Stimulated activated effector memory CD8-positive, alpha-beta T cell treated with anti-CD3 and anti-CD28 coated beads, Interleukin-12 subunit alpha, Interleukin-12 subunit beta, amount 100 ng/mL, for 72 hours (primary cell): ENCODE data around the gene CLDN4.
A peak's percentile ranks its signal among the peaks of the same experiment; 100 is the strongest.
"Not testable (repeated sequence)": the region's sequence is repeated elsewhere in the genome, so short reads cannot be mapped to it uniquely, and the experiment has no call there.

Experiments
- ATAC-seq: fragments of 150-1000 bp; cut with Tn5 transposase; 2 replicates; pipeline ENCODE4 v1.10.0; 2021
- DNase-seq, 2 donors: peaks; one replicate each; pipeline ENCODE4 v3.0.0; 2021 to 2022; ENCODE audit warnings: low spot score in 2 of 2
- H3K27ac Mint-ChIP-seq: one replicate; pipeline ENCODE4 v1.8.0; 2022; ENCODE audit warnings: mild to moderate bottlenecking, mixed read lengths
- H3K36me3 Mint-ChIP-seq: one replicate; pipeline ENCODE4 v1.8.0; 2022; ENCODE audit warnings: mild to moderate bottlenecking, mixed read lengths
- H3K4me1 Mint-ChIP-seq: one replicate; pipeline ENCODE4 v1.8.0; 2022; ENCODE audit warnings: mixed read lengths
- H3K4me3 Mint-ChIP-seq: one replicate; pipeline ENCODE4 v1.8.0; 2022; ENCODE audit warnings: mild to moderate bottlenecking, mixed read lengths
- H3K9me3 Mint-ChIP-seq: one replicate; pipeline ENCODE4 v1.8.0; 2022; ENCODE audit warnings: mixed read lengths

The CLDN4 gene

GRCh38 chr7:73830681-73831583 is at the start of gene CLDN4:
CLDN4 (plus strand) TSS chr7:73830996; CDS start chr7:73831202, 206 bp downstream.
- Mint-ChIP-seq H3K4me1 (peaks cover 27% of the 10 kb centered on the region), H3K9me3 (no peaks in the 10 kb centered on the region), H3K36me3 (no peaks in the 10 kb centered on the region), H3K27ac (no peak within 1 kb of the TSS), H3K4me3 (no peak within 1 kb of the TSS)
- DNase-seq (no peak), ATAC-seq (no peak)

- no peak overlapping the region for H3K4me3 Mint-ChIP-seq
- no peak overlapping the region for H3K27ac Mint-ChIP-seq
- H3K36me3 Mint-ChIP-seq: no peaks in the 10 kb centered on the region
- H3K9me3 Mint-ChIP-seq: no peaks in the 10 kb centered on the region
- DNase-seq: no peak
- ATAC-seq: no peak
- no peaks in the 10 kb centered on the region for H3K4me1 Mint-ChIP-seq
Measured at GRCh38 chr7:73786588-73786987, 44.2 kb upstream of the CLDN4 start.

DNA sequence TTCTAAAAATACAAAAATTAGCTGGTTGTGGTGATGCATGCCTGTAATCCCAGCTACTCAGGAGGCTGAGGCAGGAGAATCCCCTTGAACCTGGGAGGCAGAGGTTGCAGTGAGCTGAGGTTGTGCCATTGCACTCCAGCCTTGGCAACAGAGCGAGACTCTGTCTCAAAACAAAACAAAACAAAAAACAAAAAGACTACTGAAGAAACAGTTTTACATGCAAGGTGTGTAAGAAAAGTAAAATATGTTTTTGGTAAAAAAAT is 43.1 kb upstream of the CLDN4 start:
- H3K9me3 Mint-ChIP-seq, H3K4me1 Mint-ChIP-seq, H3K4me3 Mint-ChIP-seq, H3K27ac Mint-ChIP-seq, H3K36me3 Mint-ChIP-seq, DNase-seq, ATAC-seq: not testable (repeated sequence)

DNA sequence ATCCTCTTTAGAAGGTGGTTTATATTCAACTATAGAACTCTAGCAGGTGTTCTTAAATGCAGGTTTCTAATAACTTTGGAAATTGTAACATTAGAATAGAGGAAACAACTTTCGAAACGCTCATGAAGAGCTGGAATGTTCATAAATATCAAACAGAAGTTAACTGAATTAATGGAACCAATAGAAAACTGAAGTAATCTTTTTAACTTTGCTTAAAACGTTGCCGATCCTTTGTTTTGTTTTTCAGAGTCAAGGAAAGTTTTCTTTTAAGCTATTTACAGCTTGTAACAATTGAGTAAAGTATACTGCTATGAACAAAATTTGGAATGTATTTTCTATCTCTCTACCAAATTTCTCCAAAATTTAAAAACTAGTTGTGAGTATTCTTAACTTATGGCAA is 41.7 kb upstream of the CLDN4 start:
- DNase-seq: no peak
- no peak overlapping the region for H3K4me3 Mint-ChIP-seq
- no peak overlapping the region for H3K27ac Mint-ChIP-seq
- H3K4me1 Mint-ChIP-seq: peaks cover 5% of the 10 kb centered on the region
- H3K9me3 Mint-ChIP-seq: no peaks in the 10 kb centered on the region
- no peak for ATAC-seq
- H3K36me3 Mint-ChIP-seq: no peaks in the 10 kb centered on the region

DNA sequence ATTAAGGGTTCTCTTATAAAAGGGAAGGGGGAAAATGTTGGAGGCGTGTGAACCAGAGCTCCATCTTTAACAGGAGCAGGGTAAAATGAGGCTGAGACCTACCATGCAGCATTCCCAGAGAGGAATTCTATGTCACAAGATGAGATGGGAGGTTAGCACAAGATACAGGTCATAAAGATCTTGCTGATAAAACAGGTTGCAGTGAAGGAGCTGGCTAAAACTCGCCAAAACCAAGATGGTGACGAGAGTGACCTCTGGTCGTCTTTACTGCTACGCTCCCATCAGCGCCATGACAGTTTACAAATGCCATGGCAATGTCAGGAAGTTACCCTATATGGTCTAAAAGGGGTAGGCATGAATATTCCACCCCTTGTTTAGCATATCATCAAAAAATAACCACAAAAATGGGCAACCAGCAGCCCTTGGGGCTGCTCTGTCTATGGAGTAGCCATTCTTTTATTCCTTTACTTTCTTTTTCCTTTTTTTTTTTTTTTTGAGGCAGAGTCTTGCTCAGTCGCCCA is 39.6 kb upstream of the CLDN4 start:
- H3K4me3 Mint-ChIP-seq, H3K27ac Mint-ChIP-seq, H3K4me1 Mint-ChIP-seq, DNase-seq, H3K9me3 Mint-ChIP-seq, ATAC-seq, H3K36me3 Mint-ChIP-seq: not testable (repeated sequence)

DNA sequence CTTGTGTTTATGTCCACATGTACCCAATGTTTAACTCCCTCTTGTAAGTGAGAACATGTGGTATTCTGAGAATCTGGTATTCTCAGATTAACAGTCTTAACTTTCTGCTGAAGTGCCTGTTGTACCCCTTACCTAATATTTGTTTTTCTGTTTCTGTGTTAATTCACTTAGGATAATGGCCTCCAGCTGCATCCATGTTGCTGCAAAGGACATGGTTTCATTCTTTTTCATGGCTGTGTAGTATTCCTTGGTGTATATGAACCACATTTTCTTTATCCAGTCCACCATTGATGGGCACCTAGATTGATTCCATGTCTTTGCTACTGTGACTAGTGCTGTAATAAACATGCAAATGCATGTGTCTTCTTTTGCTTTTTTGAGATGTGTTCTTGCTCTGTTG is 35.6 kb upstream of the CLDN4 start:
- not testable (repeated sequence) for H3K9me3 Mint-ChIP-seq, ATAC-seq, H3K4me1 Mint-ChIP-seq, H3K4me3 Mint-ChIP-seq, DNase-seq, H3K27ac Mint-ChIP-seq, H3K36me3 Mint-ChIP-seq

DNA sequence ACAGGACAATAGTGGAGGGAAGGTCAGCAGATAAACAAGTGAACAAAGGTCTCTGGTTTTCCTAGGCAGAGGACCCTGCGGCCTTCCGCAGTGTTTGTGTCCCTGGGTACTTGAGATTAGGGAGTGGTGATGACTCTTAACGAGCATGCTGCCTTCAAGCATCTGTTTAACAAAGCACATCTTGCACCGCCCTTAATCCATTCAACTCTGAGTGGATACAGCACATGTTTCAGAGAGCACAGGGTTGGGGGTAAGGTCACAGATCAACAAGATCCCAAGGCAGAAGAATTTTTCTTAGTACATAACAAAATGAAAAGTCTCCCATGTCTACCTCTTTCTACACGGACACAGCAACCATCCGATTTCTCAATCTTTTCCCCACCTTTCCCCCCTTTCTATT is 34.1 kb upstream of the CLDN4 start:
- ATAC-seq, H3K4me1 Mint-ChIP-seq, H3K27ac Mint-ChIP-seq, H3K36me3 Mint-ChIP-seq, DNase-seq, H3K4me3 Mint-ChIP-seq, H3K9me3 Mint-ChIP-seq: not testable (repeated sequence)

DNA sequence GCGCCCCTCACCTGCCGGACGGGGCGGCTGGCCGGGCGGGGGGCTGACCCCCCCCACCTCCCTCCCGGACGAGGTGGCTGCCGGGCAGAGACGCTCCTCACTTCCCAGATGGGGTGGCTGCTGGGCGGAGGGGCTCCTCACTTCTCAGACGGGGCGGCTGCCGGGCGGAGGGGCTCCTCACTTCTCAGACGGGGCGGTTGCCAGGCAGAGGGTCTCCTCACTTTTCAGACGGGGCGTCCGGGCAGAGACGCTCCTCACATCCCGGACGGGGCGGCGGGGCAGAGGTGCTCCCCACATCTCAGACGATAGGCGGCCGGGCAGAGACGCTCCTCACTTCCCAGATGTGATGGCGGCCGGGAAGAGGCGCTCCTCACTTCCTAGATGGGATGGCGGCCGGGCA is 33.6 kb upstream of the CLDN4 start:
- H3K36me3 Mint-ChIP-seq, H3K9me3 Mint-ChIP-seq, ATAC-seq, DNase-seq, H3K27ac Mint-ChIP-seq, H3K4me1 Mint-ChIP-seq, H3K4me3 Mint-ChIP-seq: not testable (repeated sequence)

DNA sequence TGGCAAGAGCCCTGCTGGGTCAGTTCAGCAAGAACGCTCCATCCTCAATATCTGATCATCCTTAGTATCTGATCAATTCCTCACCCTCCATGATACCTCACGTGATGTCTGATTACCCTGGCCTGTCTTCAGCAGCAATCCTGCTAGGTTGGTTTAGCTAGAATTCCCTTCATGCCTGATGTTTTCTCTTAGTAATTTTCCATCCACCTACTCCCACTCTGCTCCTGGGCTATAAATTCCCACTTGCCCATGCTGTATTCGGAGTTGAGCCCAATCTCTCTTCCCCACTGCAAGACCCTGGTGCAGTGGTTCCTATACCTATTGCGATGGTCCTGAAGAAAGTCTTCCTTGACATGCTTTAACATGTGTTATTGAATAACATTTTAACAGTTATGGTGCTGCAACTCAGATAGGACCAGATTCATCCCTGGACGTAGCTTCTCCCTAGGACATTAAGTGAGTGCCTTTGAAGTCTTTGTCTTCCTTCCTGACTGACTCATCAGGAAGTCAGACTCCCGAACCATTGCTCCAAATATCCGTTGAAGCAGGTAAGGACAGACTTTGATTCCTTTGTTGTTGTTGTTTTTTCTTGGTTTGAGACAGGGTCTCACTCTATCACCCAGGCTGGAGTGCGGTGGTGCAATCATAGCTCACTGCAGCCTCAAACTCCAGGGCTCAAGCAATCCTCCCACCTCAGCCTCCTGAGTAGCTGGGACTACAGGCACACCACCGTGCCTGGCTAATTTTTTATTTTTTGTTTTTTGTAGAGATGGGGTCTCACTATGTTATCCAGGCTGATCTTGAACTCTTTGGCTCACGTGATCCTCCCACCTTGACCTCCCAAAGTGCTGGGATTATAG is 31.3 kb upstream of the CLDN4 start:
- ATAC-seq (no peak), DNase-seq (no peak)
- Mint-ChIP-seq H3K4me1 (no peaks in the 10 kb centered on the region), H3K27ac (no peak overlapping the region), H3K4me3 (no peak overlapping the region), H3K36me3 (no peaks in the 10 kb centered on the region), H3K9me3 (no peaks in the 10 kb centered on the region)

DNA sequence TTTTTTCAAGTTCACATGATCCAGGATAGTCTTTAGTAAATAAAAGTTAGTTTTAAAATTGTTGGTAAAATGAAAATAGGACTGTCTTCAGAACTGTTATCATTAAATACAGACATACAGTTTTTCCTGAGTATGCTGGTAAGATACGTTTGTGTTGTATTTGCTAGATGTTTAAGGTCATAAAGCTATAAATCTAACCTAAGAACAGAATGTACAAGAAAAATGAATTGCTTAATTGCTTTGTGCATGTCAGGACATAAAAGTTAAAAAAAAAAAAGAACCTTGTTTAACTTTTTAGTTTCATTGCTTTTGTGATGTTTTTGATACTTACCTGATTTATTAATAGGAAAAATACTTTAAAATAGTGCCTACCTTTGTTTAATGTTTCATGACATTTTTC is 29.2 kb upstream of the CLDN4 start:
- ATAC-seq (no peak), DNase-seq (no peak)
- H3K9me3 Mint-ChIP-seq: no peaks in the 10 kb centered on the region
- H3K4me3 Mint-ChIP-seq: no peak overlapping the region
- no peak overlapping the region for H3K27ac Mint-ChIP-seq
- no peaks in the 10 kb centered on the region for H3K36me3 Mint-ChIP-seq
- no peaks in the 10 kb centered on the region for H3K4me1 Mint-ChIP-seq

DNA sequence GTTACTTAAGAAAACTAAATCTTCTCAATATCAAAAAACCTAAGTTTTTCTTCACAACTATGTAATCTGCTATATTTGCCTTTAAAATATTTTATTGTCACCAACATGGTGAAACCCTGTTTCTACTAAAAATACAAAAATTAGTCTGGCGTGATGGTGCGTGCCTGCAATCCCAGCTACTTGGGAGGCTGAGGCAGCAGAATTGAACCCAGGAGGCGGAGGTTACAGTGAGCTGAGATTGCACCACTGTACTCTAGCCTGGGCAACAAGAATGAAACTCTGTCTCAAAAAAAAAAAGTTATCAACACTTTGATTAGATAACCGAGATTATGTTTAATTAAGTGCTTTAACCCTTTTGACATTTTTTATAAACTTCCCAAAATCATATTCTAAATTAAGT is 28.3 kb upstream of the CLDN4 start:
- no peak overlapping the region for H3K27ac Mint-ChIP-seq
- no peaks in the 10 kb centered on the region for H3K9me3 Mint-ChIP-seq
- DNase-seq (no peak), ATAC-seq (no peak)
- no peaks in the 10 kb centered on the region for H3K36me3 Mint-ChIP-seq
- no peak overlapping the region for H3K4me3 Mint-ChIP-seq
- H3K4me1 Mint-ChIP-seq: no peaks in the 10 kb centered on the region

- Mint-ChIP-seq H3K9me3 (no peaks in the 10 kb centered on the region), H3K4me3 (no peak overlapping the region), H3K36me3 (no peaks in the 10 kb centered on the region), H3K4me1 (no peaks in the 10 kb centered on the region), H3K27ac (no peak overlapping the region)
- ATAC-seq (no peak), DNase-seq (no peak)
Measured at GRCh38 chr7:73809467-73809951, 21.3 kb upstream of the CLDN4 start.

DNA sequence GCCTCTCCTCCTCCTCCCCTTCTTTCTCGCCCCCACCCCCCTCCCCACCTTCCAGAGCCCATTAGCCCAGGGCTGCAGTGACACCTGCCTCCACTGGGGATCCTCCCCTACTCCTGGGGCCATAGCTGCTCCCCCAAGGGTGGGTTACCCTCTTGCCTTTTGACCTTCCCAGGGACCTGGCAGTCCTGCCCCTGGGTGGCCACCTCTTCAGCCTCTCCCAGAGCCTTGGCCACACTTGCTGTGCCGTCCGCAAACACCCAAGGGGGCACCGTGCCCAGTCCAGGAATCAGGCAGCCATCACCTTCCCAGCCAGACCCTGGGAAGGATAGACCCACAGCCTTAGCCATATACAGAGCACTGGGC is 19.8 kb upstream of the CLDN4 start:
- ATAC-seq: no peak
- no peak overlapping the region for H3K27ac Mint-ChIP-seq
- no peaks in the 10 kb centered on the region for H3K9me3 Mint-ChIP-seq
- no peaks in the 10 kb centered on the region for H3K4me1 Mint-ChIP-seq
- no peak overlapping the region for H3K4me3 Mint-ChIP-seq
- no peak for DNase-seq
- no peaks in the 10 kb centered on the region for H3K36me3 Mint-ChIP-seq

DNA sequence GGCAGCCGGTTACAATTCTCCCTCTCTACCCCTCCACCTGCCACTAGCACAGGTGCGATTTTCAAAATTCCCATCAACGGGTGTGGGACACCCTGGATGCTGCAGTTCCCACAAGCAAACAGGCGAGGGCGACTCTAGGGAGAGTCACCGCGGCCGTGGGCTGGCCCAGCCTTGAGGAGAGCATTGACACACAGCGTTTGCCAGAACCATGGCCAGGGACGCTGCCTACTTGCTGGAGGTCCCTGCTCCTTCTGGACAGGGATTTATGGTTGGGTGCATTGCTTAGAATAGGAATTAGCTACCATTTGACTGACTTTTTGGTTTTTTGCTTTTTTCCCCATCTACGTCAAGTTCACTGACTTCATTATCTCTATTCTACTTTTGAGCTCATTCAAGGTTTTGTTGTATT is 19.0 kb upstream of the CLDN4 start:
- no peak overlapping the region for H3K27ac Mint-ChIP-seq
- no peaks in the 10 kb centered on the region for H3K4me1 Mint-ChIP-seq
- no peak overlapping the region for H3K4me3 Mint-ChIP-seq
- DNase-seq: peak; percentile 51 to 60
- H3K9me3 Mint-ChIP-seq: no peaks in the 10 kb centered on the region
- no peaks in the 10 kb centered on the region for H3K36me3 Mint-ChIP-seq
- ATAC-seq: peak; percentile 85

DNA sequence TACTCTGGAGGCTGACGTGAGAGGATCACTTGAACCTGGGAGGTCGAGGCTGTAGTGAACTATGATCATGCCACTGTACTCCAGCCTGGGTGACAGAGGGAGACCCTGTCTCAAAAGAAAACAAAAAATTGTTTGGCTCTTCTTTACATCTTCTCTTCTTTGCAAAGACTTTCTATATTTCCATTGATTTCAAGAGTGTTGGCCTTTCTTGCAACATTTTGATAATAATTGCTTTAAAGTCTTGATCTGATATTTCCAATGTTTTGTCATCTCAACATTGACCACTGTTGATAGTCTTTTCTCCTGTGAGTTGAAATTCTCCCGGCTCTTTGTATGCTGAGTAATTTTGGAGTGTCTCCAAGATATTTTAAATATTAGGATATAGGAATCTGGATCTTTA is 17.8 kb upstream of the CLDN4 start:
- H3K36me3 Mint-ChIP-seq: no peaks in the 10 kb centered on the region
- no peaks in the 10 kb centered on the region for H3K4me1 Mint-ChIP-seq
- H3K9me3 Mint-ChIP-seq: no peaks in the 10 kb centered on the region
- no peak overlapping the region for H3K27ac Mint-ChIP-seq
- DNase-seq: no peak
- H3K4me3 Mint-ChIP-seq: no peak overlapping the region
- no peak for ATAC-seq

DNA sequence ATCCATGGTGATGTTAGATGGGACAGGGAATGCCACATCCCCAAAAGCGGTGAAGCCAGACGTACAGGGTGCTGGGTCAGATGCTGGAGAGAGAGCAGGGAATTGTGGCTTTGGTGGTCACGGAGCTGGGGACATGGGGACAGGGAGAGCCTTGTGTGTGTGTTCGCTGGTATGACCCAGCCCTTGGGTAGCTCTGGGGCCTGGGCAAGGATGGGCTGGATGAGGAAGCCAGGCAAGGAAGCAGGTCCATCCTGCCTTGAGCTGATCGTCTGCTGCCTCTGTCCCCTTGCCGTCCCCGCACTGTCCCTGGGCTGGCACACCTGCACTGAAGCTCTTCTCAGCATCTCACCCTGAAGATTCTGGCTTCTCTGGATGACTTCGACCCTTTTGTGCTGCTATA is 15.4 kb upstream of the CLDN4 start:
- H3K9me3 Mint-ChIP-seq: no peaks in the 10 kb centered on the region
- H3K36me3 Mint-ChIP-seq: no peaks in the 10 kb centered on the region
- DNase-seq: no peak
- no peaks in the 10 kb centered on the region for H3K4me1 Mint-ChIP-seq
- ATAC-seq: no peak
- no peak overlapping the region for H3K4me3 Mint-ChIP-seq
- no peak overlapping the region for H3K27ac Mint-ChIP-seq
